NCI-H2227 treated with DMSO at 0.1 percent for 48 hours (cell line): ENCODE measurements around the gene FHIT.

Experiments
- DNase-seq: peaks from one replicate; lab custom pipeline; 2025; lab: John Stamatoyannopoulos, UW

The FHIT gene

DNA sequence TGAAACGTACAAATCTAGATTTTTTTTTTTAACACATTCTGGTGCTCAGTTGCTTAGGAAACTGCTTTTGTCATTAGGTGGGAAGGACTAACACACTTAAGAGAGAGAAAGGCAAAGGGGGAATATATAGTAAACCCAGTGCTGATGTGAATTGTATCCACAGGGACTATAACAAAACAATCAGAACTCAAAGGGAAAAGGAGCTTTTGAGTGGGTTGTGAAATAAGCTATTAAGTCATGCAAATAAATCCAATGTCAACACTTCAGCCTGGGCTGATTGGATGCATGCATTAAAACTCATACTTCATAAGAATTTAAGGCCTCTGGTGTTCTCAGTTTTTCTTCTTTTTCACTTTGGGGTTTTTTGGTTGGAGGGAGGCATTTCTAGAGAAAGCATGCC is 628.9 kb downstream of the FHIT start:
- no peak for DNase-seq

DNA sequence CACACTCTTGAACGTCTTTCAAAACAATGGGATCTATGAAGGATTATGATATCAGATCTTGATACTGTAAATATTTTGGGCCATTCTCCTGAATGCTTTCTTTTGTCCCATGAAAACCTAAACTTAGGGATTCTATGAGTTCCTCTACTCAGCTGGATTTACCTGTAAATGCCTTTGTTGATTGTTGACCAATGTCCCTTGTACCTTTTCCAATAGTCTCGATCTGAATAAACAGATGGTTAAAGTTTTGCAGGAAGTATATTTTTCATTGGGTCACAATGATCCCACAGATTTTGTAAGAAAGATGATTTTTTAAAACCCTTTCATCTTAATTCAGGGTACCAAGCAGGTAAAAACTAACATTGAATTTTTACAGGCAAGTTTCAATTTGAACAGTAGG is 634.1 kb downstream of the FHIT start:
- no peak for DNase-seq

DNA sequence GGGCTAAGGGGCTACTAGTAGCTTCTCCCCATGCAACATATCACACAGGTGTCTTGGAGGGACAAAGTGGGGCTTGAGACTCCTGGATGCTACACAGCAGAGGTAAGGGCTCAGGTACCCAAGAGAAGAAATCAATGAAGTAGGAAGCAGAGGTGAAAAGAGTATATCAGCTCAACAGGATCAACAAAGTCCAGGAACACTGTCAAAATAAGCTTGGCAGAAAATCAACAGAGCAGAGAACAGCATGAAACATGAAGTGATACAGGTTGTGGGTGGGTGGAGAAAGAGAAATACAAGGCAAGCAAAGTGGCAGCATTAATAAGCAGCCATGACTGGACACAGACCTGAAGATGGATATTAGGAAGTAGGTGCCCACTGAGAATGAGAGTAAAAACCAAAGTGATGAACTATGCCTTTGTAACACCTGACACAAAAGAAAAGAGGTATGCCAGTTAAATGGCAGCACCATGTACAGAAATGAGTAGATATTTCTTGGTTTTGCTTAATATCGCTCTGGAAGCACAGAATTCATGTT is 637.4 kb downstream of the FHIT start:
- DNase-seq = no peak

DNA sequence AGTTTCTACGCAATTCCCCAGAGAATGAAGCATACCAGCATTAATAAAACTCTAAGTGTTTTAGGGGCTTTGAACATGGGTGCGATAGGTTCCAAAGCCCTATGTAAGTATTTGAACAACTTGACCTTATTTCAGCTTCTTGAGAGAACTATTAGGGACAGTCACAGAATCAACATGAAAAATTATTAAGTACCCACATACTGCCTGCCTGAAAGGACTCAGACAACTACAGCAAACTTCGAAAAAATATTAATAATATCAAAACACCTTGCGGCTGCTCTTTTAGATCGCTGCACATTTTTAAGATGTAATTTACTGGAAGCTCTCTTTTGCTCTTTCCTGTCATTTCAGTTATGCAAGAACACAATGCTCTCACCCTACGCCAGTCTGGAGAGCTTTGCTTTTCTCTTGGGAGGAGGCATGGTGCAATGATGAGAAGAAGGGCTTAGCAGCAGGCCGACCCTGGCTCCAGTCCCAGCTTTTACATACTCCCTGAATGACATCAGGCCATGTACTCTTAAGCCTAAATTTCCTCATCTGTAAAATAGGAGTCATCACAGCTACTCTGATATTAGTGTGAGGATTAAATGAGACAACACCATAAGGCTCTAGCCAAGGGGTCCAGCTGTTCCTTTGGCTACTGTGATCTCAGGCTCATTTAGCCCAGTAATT is 640.7 kb downstream of the FHIT start:
- DNase-seq = no peak

DNA sequence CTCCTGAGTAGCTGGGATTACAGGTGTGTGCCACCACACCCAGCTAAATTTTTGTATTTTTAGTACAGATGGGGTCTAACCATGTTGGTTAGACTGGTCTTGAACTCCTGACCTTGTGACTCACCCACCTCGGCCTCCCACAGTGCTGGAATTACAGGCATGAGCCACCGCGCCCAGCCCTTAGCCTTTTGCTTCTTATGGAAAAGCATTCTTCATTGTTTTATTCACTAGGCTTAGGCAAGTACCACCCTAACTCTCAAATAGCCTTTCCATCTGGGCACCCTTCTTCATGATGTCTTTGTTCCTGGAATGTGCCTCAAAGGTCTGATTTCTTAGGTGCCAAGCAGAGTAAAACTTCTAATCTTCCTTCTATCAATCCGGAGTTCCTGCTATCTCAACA is 641.8 kb downstream of the FHIT start:
- no peak for DNase-seq

DNA sequence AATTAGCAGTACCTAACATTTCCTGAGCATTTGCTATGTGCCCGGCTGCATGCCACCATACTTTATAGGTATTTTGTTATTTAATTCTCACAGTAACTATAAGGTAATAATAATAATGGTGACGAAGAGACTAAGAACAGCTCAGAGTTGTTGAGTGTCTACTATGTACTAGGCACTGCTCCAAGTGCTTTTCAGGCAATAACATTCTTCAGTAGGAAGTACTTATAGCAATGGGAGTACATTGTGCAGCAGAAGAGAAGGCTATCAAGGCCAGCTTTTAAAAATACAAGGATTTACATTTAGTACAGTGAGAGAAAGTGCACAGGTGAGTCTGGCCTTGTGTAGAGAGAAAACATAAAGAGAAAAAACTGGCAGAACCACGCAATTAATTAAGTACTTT is 647.4 kb downstream of the FHIT start:
- DNase-seq = no peak

DNA sequence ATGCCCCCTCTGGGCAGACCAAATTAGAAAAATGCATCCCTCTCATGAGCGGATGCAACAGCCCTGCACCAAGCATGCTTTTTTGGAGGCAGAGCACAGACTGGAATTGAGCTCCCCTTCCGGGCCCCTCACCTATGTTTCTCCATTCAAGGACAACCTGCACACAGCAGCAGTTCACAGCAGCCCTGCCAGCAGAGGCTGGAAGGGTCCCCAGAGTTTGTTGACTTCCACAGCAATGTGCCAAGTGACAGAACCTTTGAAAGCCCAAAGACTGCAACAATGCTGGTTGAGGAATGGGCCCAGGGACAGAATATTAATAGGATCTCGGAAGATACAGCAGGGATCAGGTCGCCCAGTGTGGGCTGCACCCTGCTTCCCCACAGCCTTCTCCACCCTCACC is 650.4 kb downstream of the FHIT start:
- DNase-seq = no peak

DNA sequence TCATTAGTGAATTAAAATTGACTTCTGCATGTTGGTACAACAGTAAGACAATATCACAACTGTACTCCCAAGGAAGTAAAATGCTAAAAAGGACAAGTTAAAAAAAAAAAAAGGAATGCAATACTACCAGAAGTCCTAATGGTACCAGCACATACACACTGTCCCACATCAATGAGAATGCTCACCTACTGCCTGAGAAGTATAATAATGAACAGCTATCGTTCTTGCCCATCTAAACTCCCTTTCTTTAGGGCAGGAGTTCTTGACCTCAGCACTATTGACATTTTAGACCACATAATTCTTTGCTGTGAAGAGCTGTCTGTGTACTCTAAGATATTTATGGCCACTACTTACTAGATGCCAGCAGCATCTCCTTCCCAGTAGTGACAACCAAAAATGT is 651.7 kb downstream of the FHIT start:
- no peak for DNase-seq

DNA sequence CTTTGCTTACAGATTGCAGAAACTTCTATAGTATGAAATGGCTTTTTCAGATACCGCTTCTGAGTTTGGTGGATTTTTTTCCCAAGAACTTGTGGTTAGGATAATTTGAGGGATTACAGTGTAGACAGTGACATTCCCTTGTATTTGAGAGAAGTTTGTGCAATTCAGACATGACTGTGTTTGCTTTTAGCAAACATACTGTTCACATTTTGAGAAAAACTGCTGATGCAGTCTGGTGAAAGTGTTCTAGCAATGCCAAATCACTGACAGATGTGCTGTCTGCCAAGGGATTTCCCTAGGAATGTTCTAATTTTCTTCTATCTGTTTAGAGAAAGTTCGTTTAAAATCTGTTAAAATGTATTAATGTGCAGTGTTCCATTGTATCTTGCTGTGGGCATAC is 652.6 kb downstream of the FHIT start:
- DNase-seq = no peak

DNA sequence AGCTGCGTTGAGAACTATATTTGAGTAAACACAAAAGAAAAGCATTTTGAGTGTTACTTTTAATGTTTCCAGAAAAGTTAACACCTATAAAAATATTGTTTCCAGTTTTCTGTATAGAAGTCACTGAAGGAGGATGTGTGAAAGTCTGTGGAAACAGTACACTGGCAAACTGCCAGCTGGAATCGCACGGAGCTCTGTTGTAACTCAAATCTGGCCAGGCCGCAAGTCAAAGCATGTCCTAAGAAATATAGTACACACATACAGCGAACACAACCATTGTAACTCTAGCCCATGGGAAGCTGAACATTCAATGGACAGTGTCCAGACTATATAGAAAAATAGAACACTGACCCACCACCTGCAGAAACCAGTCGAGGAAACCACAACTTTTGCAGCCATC is 657.2 kb downstream of the FHIT start:
- DNase-seq = no peak

DNA sequence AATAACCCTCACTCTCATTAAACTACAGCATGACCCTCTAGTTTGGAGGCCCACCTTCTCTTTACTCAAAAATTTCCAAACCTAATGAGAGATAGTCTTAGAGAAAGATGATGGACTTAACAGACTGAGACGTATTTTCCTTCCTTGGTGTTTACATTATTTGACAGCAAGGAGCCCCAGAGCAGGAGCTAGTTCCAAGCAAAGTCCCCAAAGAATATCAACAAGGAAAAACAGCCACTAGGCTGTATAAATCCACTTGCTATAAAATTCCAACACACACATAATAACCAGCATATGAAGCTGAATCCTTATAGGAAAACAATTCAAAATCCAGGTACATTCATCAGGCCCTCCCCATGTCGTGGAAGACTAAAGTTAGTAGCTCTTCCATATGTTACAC is 660.0 kb downstream of the FHIT start:
- no peak for DNase-seq

DNA sequence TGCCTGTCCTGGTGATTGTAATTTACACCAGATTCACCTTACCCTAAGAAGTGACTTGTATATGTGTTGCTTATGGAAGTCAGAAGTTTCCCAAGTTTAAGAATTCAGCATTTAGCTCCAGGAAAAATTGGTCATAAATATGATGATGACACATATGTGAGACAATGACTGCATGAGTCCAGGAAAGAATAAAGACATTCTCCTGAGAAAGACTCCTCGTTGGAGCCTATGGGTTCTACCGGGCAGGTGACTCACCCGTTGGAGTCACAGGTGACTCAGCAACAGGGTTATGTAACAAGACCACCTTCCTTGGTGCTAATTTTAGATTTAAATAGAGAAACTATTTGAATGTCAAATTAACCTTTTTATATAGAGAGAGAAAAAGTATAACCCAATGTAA is 662.4 kb downstream of the FHIT start:
- DNase-seq = no peak

DNA sequence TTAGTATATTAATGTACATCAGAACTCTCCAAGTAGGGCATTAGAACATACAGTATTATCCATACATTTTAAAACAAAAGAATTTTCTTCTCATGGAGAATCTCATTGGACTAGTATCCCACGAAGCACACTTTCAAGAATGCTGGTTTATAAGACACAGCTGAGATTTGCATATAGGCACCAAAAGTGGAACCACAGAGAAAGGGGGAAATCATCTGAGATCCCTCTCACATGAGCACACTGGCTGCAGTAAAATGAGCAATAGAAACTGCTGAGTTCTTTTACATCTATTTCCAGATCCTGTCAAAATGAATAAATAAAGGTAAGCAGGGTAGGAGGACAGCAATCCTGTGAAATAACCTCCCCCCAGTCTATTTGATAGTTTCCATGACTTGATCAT is 665.3 kb downstream of the FHIT start:
- no peak for DNase-seq

DNA sequence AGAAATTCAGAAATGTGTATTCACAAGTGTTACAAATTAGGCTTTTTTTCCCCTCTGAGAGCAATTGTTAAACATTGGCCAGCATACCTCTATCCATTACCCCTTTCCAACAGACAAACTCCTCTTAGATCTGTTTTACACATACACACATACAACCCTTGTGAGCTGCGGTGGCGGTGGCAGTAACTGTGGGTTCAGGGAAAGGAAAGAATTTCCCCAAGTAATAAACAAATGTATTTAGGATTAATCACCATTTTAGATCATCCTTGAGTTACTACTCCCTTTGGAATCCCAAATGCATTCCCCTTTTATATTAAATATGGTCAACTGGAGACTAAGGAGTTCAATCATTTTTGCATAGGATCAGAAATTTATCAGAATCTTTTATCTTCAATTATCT is 667.0 kb downstream of the FHIT start:
- DNase-seq = no peak

DNA sequence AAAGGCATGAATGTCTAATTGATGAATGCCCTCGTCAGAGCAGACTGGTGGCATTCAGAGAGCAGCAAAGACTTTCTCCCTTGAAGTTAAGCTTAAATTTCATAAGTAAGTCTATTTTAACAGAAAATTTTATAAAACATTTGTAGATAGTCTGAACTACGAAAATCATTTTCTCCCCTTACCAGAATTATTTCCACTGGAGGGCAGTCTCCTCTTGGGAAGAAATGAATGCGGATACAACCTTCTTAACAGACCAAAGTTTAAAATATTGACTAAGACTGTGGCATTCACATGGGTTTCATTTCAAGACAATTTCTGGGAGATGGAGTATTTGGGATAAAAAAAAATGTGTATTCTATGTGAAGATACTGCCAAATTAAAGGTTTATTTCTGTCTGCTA is 669.0 kb downstream of the FHIT start:
- no peak for DNase-seq

DNA sequence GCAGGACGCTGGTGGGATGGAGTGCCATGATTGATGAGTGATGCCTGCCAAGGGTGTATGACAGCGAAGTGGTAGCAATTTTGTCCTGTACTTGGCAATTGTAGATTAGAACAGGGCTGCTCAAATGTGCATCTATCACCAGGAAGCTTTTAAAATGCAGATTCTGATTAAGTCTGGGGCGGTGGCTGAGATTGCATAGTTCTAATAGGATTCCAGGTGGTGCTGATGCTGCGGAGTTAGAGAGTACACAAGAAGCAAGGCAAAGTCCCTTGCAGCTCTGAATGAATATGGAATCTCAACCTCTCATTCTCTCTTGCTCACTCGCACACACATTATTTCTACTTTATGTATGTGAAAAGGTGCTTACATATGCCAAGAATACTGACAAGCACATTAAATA is 670.4 kb downstream of the FHIT start:
- DNase-seq = no peak

DNA sequence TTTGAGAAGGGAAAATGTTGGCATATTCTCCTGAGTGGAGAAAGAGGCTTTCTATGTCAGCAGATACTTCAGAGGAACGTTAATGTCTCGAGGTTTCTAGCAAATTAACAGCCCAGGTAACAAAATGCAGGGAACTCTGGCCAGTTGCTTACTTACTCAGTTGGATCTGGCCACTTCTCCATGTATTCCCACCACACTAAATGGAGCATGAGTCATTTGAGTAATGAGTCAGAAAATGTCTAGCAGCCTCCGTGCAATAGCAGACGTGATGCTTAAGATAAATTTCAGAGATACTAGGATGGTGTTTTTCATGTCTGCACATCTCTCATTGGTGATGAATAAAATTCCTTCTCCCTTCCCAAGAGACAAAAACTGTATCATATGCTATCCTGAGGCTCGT is 671.5 kb downstream of the FHIT start:
- DNase-seq = no peak

DNA sequence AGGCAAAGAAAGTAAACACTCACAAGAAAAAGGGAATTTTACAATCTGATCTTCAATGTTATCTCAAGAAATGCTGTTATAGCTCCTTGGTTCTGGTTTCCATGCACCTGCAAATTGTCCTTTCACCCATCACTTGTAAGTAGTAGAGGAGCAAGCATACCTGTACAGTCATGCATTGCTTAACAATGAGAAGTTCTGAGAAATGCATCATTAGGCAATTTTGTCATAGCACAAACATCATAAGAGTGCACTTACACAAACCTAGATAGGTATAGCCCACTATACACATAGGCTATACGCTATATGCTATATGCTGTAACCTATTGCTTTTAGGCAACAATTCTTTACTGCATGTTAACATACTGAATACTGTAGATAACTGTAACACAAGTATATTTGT is 672.3 kb downstream of the FHIT start:
- DNase-seq = no peak

DNA sequence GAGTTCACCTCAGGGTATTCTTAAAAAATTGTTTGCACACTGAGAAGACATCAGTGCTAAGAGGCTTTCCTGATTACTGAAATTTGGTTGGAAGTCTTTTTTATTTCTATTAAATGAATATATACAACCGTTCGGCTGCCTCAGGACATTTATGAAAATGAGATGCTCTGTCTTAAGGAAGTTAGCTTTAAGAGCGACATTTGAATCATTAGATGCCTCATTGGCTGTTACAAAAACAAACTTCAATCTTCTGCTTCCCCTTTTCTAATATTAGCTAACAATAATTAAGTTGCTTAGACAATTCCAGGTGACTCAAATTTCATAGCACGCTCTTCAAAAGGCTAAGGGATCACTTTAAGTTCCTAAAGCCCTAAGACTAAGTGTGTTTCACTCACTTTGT is 673.7 kb downstream of the FHIT start:
- no peak for DNase-seq

DNA sequence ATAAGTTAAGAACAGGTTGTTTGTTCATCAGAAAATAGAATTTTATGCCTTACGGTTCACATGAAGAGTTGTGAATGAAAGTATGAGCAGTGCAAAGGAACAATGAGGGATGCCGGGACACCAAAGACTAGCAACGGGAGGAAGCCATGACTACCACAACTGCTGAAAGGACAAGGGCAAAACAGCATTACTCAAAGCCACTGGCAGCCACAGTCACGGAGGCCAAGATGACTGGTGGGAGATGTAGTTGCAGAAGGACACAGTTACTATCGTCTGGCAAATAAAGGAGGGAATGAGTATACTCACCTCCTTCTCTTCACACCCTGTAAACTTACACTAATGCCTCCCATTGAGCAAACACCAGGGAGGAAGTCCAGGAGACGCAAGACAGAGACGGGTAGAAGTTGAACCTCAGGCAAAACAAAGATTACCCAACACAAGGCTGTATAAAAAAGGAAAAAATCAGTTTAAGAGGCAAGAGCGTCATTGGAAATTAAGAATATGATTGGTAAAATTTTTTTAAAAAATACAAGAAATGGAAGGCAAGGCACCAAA is 675.5 kb downstream of the FHIT start:
- no peak for DNase-seq

DNA sequence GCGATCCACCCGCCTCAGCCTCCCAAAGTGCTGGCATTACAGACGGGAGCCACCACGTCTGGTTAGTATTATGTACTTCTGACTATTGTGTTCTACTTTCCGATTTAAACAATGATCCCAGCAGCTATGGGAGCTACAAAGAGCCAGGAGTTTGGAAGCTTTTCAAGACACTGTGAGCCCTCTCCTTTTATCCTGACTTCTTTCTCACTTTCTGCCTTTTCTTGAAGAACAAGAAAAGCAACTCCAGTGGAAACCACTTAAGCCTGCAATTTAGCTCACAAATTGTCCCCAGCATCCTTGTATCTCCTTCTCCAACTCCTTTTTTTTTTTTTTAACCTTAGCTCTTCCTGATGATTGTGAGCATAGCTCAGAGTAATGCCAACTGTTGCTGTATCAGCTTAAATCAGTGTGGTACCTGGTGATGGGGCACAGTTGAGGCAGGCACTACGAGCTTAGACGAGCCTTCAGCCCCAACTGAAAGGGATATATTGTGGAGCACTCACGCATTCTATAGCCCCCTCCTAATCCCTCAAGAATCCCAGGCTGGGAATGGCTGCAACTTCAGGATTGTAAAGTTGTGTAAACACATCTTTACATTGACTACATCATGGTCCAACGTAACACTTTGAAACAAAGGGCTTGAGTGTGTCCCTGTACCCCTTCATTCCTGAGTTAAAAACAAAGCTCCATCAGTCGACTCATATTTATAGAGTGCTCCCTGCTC is 677.0 kb downstream of the FHIT start:
- no peak for DNase-seq

DNA sequence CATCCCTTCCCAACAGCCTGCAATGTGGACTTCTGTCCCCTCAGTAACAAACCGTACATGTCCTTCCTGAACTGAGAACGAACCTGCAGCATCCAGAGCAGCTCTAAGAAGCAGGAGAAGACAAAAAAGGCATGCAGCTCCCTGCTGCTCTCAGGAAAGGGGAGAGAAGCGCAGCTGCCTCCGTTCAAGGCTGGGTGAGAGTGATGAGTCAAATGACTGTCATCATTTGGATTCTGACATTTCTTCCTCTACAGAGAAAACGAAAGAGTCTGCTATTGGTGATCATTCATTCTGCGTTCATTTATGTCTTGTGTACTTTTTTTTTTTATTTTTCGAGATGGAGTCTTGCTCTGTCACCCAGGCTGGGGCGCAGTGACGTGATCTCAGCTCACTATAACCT is 677.8 kb downstream of the FHIT start:
- no peak for DNase-seq

DNA sequence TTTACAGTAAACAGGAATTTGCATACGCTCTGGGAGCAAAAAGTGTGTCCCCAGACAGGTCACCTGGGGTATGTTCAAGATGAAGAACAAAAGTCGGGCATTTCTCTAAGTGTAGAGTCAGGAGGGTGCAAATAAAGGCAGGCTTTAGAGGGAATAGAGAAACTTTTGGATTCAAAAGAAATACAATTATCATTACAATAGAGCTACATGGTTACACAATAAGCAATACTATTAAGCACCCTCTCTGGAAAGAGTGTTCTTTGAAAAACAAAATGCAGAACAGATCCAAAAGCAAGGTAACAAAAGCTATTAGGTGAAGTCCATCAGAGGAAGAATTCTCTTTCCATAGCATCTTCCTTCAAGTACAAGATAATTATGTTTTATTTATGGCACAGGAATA is 679.7 kb downstream of the FHIT start:
- DNase-seq = no peak

DNA sequence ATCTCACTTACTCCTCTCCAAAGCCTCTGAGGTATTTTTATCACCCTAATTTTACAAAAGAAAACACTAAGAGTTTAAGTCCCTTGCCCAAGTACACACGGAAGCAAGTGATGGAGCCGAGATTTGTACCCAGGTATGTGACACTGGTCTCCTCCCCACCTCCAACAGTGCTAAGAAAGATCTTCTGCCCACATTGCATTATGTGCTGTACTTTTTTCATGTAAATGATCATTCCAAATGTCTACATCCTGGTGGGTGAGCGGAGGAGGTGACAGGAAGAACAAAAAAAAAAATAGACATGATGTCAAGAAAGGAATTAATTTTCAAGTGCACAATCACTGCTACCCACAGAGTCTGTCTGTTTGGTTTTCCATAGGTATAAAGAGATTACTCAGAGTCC is 694.1 kb downstream of the FHIT start:
- no peak for DNase-seq
